Measurements from ENCODE around the gene SLC39A8.

The SLC39A8 gene

DNA sequence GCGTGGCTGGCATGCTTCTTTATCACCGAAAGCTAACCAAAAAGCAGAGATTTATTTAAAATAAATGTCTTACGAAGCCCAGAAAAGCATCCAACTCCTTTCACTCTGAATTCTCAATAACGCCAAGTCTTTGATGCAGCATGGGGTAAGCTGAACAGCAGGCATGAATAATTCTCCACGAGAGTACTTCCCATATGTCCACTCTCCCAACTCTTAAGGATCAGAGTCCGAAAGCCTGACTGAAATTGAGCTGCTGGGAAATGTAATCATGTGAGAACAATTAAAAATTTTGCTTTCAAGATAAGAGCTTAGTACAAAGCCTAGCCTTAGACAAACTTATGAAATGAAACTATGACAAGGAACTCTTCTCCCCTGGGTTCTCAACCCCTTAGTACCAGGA, 7.5 kb upstream of the SLC39A8 start:
- Histone ChIP-seq H3K9ac (ENCODE audit: low read depth, low read length) (no peak overlapping the region), H3K4me1 (ENCODE audit: insufficient read depth, low read length) (no peaks in the 10 kb centered on the region), H3K9me3 (ENCODE audit: control insufficient read depth, insufficient read depth, low read length) (no peaks in the 10 kb centered on the region), H3K36me3 (ENCODE audit: insufficient read depth, low read length) (no peaks in the 10 kb centered on the region)

GRCh38 chr4:102350634-102351033, 5.4 kb upstream of the SLC39A8 start:
- Histone ChIP-seq H3K9ac (ENCODE audit: low read depth, low read length) (no peak overlapping the region), H3K36me3 (ENCODE audit: insufficient read depth, low read length) (no peaks in the 10 kb centered on the region), H3K4me1 (ENCODE audit: insufficient read depth, low read length) (peaks cover 4% of the 10 kb centered on the region; the same call in 1 of the 2 replicates), H3K9me3 (ENCODE audit: control insufficient read depth, insufficient read depth, low read length) (no peaks in the 10 kb centered on the region)

DNA sequence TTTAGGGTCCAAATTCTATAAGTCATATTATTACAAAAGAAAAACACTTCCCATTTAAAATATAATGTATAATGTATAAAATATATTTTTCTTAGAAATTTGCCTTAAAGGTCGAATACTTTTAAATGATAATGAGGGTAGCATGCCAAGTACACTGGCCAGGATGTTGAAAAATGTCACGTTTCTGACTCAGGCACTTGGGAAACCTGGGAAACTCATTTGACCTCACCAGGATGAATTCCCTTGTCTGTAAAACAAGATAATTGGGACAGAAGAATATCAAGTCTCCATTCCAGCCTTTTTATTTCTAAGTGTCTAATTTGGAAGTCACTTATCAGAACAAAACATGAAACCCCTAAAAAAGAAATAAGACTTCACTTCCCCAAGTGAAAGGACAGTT, 3.4 kb upstream of the SLC39A8 start:
- Histone ChIP-seq H3K9me3 (ENCODE audit: control insufficient read depth, insufficient read depth, low read length) (no peaks in the 10 kb centered on the region), H3K36me3 (ENCODE audit: insufficient read depth, low read length) (no peaks in the 10 kb centered on the region), H3K4me1 (ENCODE audit: insufficient read depth, low read length) (peaks cover 4% of the 10 kb centered on the region; the same call in 1 of the 2 replicates), H3K9ac (ENCODE audit: low read depth, low read length) (no peak overlapping the region)

DNA sequence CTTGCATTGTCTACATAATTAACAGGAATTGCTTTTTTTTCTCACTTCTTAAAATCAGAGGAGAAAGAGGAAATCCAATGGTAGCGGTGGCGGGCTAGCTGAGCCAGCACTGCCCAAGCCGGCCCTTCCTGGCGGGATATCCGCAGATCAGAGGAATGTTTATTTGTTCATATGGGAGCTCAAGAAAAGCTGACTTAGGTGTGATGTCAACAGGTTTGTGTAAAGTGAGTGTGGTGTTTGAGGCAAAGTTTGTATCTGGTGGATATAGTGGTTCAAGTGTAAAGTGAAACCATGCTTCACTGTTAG, 466 bp upstream of the SLC39A8 start:
- no peaks in the 10 kb centered on the region for H3K9me3 ChIP-seq (ENCODE audit: control insufficient read depth, insufficient read depth, low read length)
- H3K9ac ChIP-seq (ENCODE audit: low read depth, low read length): peak overlapping the region; percentile 68

GRCh38 chr4:102344520-102344953, 745 bp downstream of the SLC39A8 start:
- Histone ChIP-seq H3K9ac (ENCODE audit: low read depth, low read length) (peak overlapping the region; percentile 68), H3K4me1 (ENCODE audit: insufficient read depth, low read length) (peaks cover 33% of the 10 kb centered on the region), H3K9me3 (ENCODE audit: control insufficient read depth, insufficient read depth, low read length) (no peaks in the 10 kb centered on the region), H3K36me3 (ENCODE audit: insufficient read depth, low read length) (no peaks in the 10 kb centered on the region)

More for the DNA sequence above, 466 bp upstream of the SLC39A8 start:
- Histone ChIP-seq H3K36me3 (ENCODE audit: insufficient read depth, low read length) (no peaks in the 10 kb centered on the region), H3K4me1 (ENCODE audit: insufficient read depth, low read length) (peaks cover 26% of the 10 kb centered on the region)

GRCh38 chr4:102343964-102344519, 1.2 kb downstream of the SLC39A8 start:
- Histone ChIP-seq H3K9ac (ENCODE audit: low read depth, low read length) (peak overlapping the region; percentile 68), H3K9me3 (ENCODE audit: control insufficient read depth, insufficient read depth, low read length) (no peaks in the 10 kb centered on the region), H3K4me1 (ENCODE audit: insufficient read depth, low read length) (peaks cover 33% of the 10 kb centered on the region), H3K36me3 (ENCODE audit: insufficient read depth, low read length) (no peaks in the 10 kb centered on the region)

DNA sequence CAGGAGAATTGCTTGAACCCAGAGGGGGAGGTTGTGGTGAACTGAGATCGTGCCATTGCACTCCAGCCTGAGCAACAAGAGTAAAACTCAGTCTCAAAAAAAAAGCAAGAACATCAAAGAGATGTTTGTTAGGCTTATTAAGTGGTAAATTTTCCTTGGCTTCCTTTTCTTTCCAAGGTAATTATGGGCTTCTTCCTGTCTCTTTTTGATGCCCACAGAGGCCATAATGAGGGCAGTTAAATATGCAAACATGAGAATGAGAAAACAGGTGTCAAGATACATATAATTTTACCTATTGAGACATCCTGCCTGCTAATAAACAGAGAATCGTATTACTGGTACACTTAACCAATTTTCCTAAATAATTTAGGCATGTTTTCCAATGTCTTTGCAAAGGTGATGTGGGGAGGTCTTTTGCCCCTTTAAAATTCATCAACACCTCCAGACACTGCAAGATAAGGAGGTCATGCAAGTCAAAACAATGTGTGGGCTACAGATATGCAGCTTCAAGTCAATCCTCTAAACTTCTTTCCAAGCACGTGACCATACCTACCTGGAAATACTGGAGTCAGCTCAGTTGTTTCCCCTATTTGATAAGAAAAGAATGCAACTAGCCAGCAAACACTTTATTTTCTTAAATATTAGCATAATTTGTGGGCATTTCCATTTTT, 2.7 kb downstream of the SLC39A8 start:
- H3K4me1 ChIP-seq (ENCODE audit: insufficient read depth, low read length): peaks cover 33% of the 10 kb centered on the region
- H3K9me3 ChIP-seq (ENCODE audit: control insufficient read depth, insufficient read depth, low read length): no peaks in the 10 kb centered on the region
- H3K9ac ChIP-seq (ENCODE audit: low read depth, low read length): no peak overlapping the region; the same call in 1 of the 2 replicates
- no peaks in the 10 kb centered on the region for H3K36me3 ChIP-seq (ENCODE audit: insufficient read depth, low read length)

GRCh38 chr4:102341201-102341600, 4.1 kb downstream of the SLC39A8 start:
- H3K36me3 ChIP-seq (ENCODE audit: insufficient read depth, low read length): no peaks in the 10 kb centered on the region
- peaks cover 33% of the 10 kb centered on the region for H3K4me1 ChIP-seq (ENCODE audit: insufficient read depth, low read length)
- H3K9me3 ChIP-seq (ENCODE audit: control insufficient read depth, insufficient read depth, low read length): no peaks in the 10 kb centered on the region
- H3K9ac ChIP-seq (ENCODE audit: low read depth, low read length): no peak overlapping the region

- H3K36me3 ChIP-seq (ENCODE audit: insufficient read depth, low read length): no peaks in the 10 kb centered on the region
- peaks cover 29% of the 10 kb centered on the region for H3K4me1 ChIP-seq (ENCODE audit: insufficient read depth, low read length)
- H3K9me3 ChIP-seq (ENCODE audit: control insufficient read depth, insufficient read depth, low read length): no peaks in the 10 kb centered on the region
- H3K9ac ChIP-seq (ENCODE audit: low read depth, low read length): no peak overlapping the region
These were observed 6.3 kb downstream of the SLC39A8 start for GRCh38 chr4:102339018-102339417.

- no peak overlapping the region for H3K9ac ChIP-seq (ENCODE audit: low read depth, low read length)
- H3K9me3 ChIP-seq (ENCODE audit: control insufficient read depth, insufficient read depth, low read length): no peaks in the 10 kb centered on the region
- H3K4me1 ChIP-seq (ENCODE audit: insufficient read depth, low read length): peaks cover 29% of the 10 kb centered on the region
- no peaks in the 10 kb centered on the region for H3K36me3 ChIP-seq (ENCODE audit: insufficient read depth, low read length)
These were observed 6.9 kb downstream of the SLC39A8 start for GRCh38 chr4:102338405-102338804.

- Histone ChIP-seq H3K9me3 (ENCODE audit: control insufficient read depth, insufficient read depth, low read length) (no peaks in the 10 kb centered on the region), H3K9ac (ENCODE audit: low read depth, low read length) (no peak overlapping the region), H3K36me3 (ENCODE audit: insufficient read depth, low read length) (no peaks in the 10 kb centered on the region), H3K4me1 (ENCODE audit: insufficient read depth, low read length) (peaks cover 6% of the 10 kb centered on the region; the same call in 1 of the 2 replicates)
These were observed 9.7 kb downstream of the SLC39A8 start for GRCh38 chr4:102335616-102336015.

- no peaks in the 10 kb centered on the region for H3K9me3 ChIP-seq (ENCODE audit: control insufficient read depth, insufficient read depth, low read length)
- H3K9ac ChIP-seq (ENCODE audit: low read depth, low read length): no peak overlapping the region
- H3K36me3 ChIP-seq (ENCODE audit: insufficient read depth, low read length): no peaks in the 10 kb centered on the region
- peaks cover 1% of the 10 kb centered on the region; the same call in 1 of the 2 replicates for H3K4me1 ChIP-seq (ENCODE audit: insufficient read depth, low read length)
These were observed 10.7 kb downstream of the SLC39A8 start for GRCh38 chr4:102334624-102335023.

DNA sequence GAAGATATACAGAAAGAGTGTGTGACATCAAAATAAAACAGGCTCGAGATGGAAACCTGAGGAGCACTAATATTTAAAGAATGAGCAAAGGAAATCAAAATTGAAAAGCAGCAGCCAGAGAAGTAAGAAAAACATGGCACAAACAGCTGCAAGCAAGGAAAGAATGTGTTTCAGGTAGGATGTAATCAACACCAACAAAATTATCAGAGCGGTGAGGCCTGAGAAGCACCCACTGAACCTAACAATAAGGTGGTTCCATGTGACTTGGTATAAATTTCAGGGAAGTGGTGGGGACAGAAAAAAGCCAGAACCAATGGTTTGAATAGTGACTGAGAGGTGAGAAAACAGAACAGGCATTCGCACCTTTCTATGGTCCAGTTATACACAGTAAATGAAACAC, 11.5 kb downstream of the SLC39A8 start:
- no peaks in the 10 kb centered on the region for H3K9me3 ChIP-seq (ENCODE audit: control insufficient read depth, insufficient read depth, low read length)
- no peak overlapping the region for H3K9ac ChIP-seq (ENCODE audit: low read depth, low read length)
- peaks cover 4% of the 10 kb centered on the region; the same call in 1 of the 2 replicates for H3K4me1 ChIP-seq (ENCODE audit: insufficient read depth, low read length)
- no peaks in the 10 kb centered on the region for H3K36me3 ChIP-seq (ENCODE audit: insufficient read depth, low read length)

DNA sequence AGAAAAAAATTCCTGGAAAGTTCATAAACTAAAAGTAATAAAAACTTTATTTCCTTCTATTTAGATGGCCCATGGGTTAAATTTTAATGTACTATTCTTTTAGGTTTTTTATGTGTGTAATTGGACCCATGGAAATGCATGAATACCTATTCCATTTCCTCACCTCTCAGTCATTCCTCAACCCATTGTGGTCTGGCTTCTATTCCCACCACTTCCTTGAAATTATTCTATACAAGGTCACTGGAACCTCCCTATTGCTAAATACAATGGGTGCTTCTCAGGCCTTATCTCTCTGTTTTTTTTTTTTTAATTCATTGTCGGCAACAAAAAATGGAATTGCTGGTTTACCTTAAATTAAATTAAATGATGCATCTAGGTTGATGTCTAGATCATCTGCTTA, 17.2 kb downstream of the SLC39A8 start:
- peaks cover 13% of the 10 kb centered on the region for H3K4me1 ChIP-seq (ENCODE audit: insufficient read depth, low read length)
- no peak overlapping the region for H3K9ac ChIP-seq (ENCODE audit: low read depth, low read length)
- H3K36me3 ChIP-seq (ENCODE audit: insufficient read depth, low read length): no peaks in the 10 kb centered on the region
- H3K9me3 ChIP-seq (ENCODE audit: control insufficient read depth, insufficient read depth, low read length): no peaks in the 10 kb centered on the region

DNA sequence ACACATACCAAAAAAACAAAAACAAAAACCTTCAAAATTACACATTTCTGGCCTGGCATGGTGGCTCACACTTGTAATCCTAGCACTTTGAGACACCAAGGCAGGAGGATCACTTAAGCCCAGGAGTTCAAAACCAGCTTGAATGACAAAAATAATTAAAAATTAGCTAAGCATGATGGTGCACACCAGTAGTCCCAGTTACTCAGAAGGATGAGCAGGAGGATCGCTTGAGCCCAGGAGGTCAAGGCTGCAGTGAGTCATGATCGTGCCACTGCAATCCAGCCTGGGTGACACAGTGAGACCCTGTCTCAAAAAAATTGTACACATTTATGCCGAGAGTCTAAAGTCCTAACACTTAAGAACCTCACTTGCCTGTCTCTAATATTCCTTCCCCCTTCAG, 18.3 kb downstream of the SLC39A8 start:
- Histone ChIP-seq H3K9ac (ENCODE audit: low read depth, low read length) (no peak overlapping the region), H3K4me1 (ENCODE audit: insufficient read depth, low read length) (peaks cover 24% of the 10 kb centered on the region), H3K9me3 (ENCODE audit: control insufficient read depth, insufficient read depth, low read length) (no peaks in the 10 kb centered on the region), H3K36me3 (ENCODE audit: insufficient read depth, low read length) (no peaks in the 10 kb centered on the region)

Data from ES-I3 (cell line).